GM12892 (cell line): Measurements from ENCODE around the gene KRTDAP.

Experiments
- POLR2A ChIP-seq: IDR thresholded peaks from 2 replicates; pipeline ENCODE4 v1.6.1; 2011; ENCODE audit warnings: low read depth, low read length, control low read depth
- POLR2AphosphoS5 ChIP-seq: IDR thresholded peaks from 2 replicates; pipeline ENCODE4 v1.6.1; 2011; ENCODE audit warnings: low read depth, low read length, control low read depth
- TAF1 ChIP-seq: IDR thresholded peaks from 2 replicates; pipeline ENCODE4 v1.6.1; 2011; ENCODE audit warnings: low read depth, mild to moderate bottlenecking, control low read depth, low read length, borderline replicate concordance

GRCh38 chr19:35454663-35455062 lies 35.6 kb downstream of the KRTDAP start:
- TF ChIP-seq POLR2A (no peak), POLR2AphosphoS5 (no peak), TAF1 (no peak)
